HepG2 (cell line): ENCODE results near the gene ANG. TPM values are rescaled to one million over a fixed set of nuclear protein-coding genes. Genes with fewer than 3 reads are reported as not detected.
A peak's percentile ranks its signal among the peaks of the same experiment; 100 is the strongest.

Experiments used
- AKAP8 ChIP-seq: sonication (generic); formaldehyde crosslinking; IDR thresholded peaks from 2 replicates; pipeline ENCODE4 v1.5.1; 2020; ENCODE audit warnings: mild to moderate bottlenecking, missing genetic modification reagents
- CBX2 ChIP-seq, 2 experiments: fragments of 200-600 bp in 1 of 2; sonication (generic); formaldehyde crosslinking in 1 of 2; IDR thresholded peaks; 2 replicates each; pipeline versions ENCODE4 v1.7.0 to v1.8.1; 2018 to 2022; ENCODE audit warnings: low read depth in 2 of 2, low read length in 1 of 2, mild to moderate bottlenecking in 1 of 2, missing genetic modification reagents in 1 of 2
- MBD4 ChIP-seq: IDR thresholded peaks from 2 replicates; pipeline ENCODE4 v1.6.1; 2012; ENCODE audit warnings: low read length, inconsistent platforms, borderline replicate concordance
- MIER2 ChIP-seq: IDR thresholded peaks from 2 replicates; pipeline ENCODE4 v1.6.1; 2016; ENCODE audit warnings: missing biosample characterization, missing genetic modification reagents
- MLLT10 ChIP-seq: sonication (generic); formaldehyde crosslinking; IDR thresholded peaks from 2 replicates; pipeline ENCODE4 v1.4.0; 2020; ENCODE audit warnings: missing genetic modification reagents
- POGZ ChIP-seq: sonication (generic); formaldehyde crosslinking; IDR thresholded peaks from 2 replicates; pipeline ENCODE4 v1.4.0; 2020; ENCODE audit warnings: mild to moderate bottlenecking, missing genetic modification reagents
- PRPF4 ChIP-seq: fragments of 200-400 bp; formaldehyde crosslinking; IDR thresholded peaks from 2 replicates; pipeline ENCODE4 v1.6.1; 2016; ENCODE audit warnings: low read length, low read depth; ENCODE audit not compliant: poor library complexity, severe bottlenecking
- RCOR2 ChIP-seq: IDR thresholded peaks from 2 replicates; pipeline ENCODE4 v1.6.1; 2016; ENCODE audit warnings: missing biosample characterization, missing genetic modification reagents
- SNAPC4 ChIP-seq: sonication (generic); formaldehyde crosslinking; IDR thresholded peaks from 2 replicates; pipeline ENCODE4 v1.4.0; 2020; ENCODE audit warnings: mild to moderate bottlenecking, missing genetic modification reagents
- SSRP1 ChIP-seq: IDR thresholded peaks from 2 replicates; pipeline ENCODE4 v1.6.1; 2016; ENCODE audit warnings: control low read depth
- ZBTB20 ChIP-seq: sonication (generic); formaldehyde crosslinking; IDR thresholded peaks from 2 replicates; pipeline ENCODE4 v1.8.1; 2023; ENCODE audit warnings: missing genetic modification reagents, low read depth, mild to moderate bottlenecking, borderline replicate concordance
- ZMYM3 ChIP-seq: sonication (generic); formaldehyde crosslinking; IDR thresholded peaks from 2 replicates; pipeline ENCODE4 v1.5.1; 2020; ENCODE audit warnings: mild to moderate bottlenecking, missing genetic modification reagents
- ZNF460 ChIP-seq: sonication (generic); formaldehyde crosslinking; IDR thresholded peaks from 2 replicates; pipeline ENCODE4 v1.5.1; 2020; ENCODE audit warnings: missing genetic modification reagents, mild to moderate bottlenecking, borderline replicate concordance
- ZNF746 ChIP-seq: sonication (generic); formaldehyde crosslinking; IDR thresholded peaks from 2 replicates; pipeline ENCODE4 v1.8.0; 2022; ENCODE audit warnings: mild to moderate bottlenecking, missing genetic modification reagents
- ZNF782 ChIP-seq: sonication (generic); formaldehyde crosslinking; IDR thresholded peaks from 2 replicates; pipeline ENCODE4 v1.4.0; 2020; ENCODE audit warnings: missing genetic modification reagents, mild to moderate bottlenecking, borderline replicate concordance
- ZNF850 ChIP-seq: sonication (generic); formaldehyde crosslinking; conservative IDR thresholded peaks from 2 replicates; pipeline ENCODE4 v1.9.0; 2021; ENCODE audit warnings: mild to moderate bottlenecking, missing genetic modification reagents
- polyA plus RNA-seq, 8 experiments: library from polyadenylated mRNA; depleted of rRNA in 3 of 8; stranded (reverse) in 7 of 8; unstranded in 1 of 8; fragments of >200 nt; fragmentation: Illumina TruSeq in 4 of 8; extraction: Trizol in 4 of 8; gene quantifications; 2 replicates each; pipeline versions ENCODE4 v1.2.1 to v1.2.3, GENCODE V29; 2011 to 2016; ENCODE audit warnings: low read depth in 4 of 8, missing spikeins in 1 of 8, mixed read lengths in 1 of 8; ENCODE audit not compliant: insufficient read depth in 1 of 8
- total RNA-seq, 5 experiments: library from RNA; depleted of rRNA; stranded (reverse); fragments of >200 nt; fragmentation: Illumina TruSeq; extraction: Trizol; gene quantifications; 2 replicates each; pipeline ENCODE4 v1.2.3, GENCODE V29; 2016; ENCODE audit warnings: low read depth in 1 of 5
- TF ChIP-seq, protein P1 (sequence below): sonication (generic); formaldehyde crosslinking; IDR thresholded peaks from 2 replicates; pipeline ENCODE4 v1.5.0; 2020; ENCODE audit warnings: missing genetic modification reagents
- TF ChIP-seq, protein P2 (sequence below): IDR thresholded peaks from 2 replicates; pipeline ENCODE4 v1.6.1; 2012; ENCODE audit warnings: inconsistent platforms
- TF ChIP-seq, protein P3 (sequence below): sonication (generic); formaldehyde crosslinking; IDR thresholded peaks from 2 replicates; pipeline ENCODE4 v1.5.1; 2020; ENCODE audit warnings: missing genetic modification reagents, mild to moderate bottlenecking, borderline replicate concordance
- TF ChIP-seq, protein P4 (sequence below): IDR thresholded peaks from 2 replicates; pipeline ENCODE4 v1.6.1; 2016; ENCODE audit warnings: missing compliant biosample characterization, missing genetic modification reagents, borderline replicate concordance

The ANG gene
- total and polyA plus RNA-seq, 2 of the 13 experiments (the other 11 are each of a cell fraction or from before 2014, with no cell fraction given) = 83.6 to 401 TPM

DNA sequence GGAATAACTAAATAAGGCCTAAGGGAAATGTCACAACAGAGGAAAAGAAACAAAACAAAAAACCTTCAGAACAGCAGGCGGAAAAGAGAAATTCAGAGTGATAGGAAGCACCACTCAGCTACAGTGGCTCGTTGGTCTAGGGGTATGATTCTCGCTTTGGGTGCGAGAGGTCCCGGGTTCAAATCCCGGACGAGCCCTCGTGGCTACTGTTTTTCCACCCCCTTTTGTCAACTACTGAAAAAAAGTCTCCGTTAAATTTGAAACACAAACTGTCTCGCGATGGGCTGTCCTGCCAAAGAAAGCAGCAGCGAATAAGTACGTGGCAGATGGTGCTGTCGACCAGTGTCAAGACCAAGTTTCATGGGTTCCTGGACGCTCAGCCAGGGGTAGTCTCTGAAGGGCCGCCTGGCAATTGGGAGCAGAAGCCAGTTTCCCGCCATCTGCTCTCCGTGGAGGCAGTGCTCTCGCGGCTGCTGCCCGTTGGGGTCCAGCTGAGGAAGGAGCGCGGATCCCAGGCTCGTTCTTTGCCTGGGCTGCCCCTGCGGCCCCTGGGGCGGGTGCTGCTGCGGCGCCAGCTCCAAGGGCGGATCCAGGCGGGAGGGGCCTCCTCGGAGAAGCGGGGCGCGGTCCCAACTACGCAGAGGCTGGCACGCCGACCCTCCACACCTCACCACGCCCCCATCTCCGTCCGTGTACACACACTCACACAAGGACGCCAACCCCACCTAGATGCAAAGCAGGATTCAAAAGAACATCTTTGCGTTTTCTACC is 4.5 kb upstream of the ANG start, which contains the start of gene RNASE4 (continued):
- TF ChIP-seq RCOR2 (CRISPR knock-in tag) = peak; percentile 89
- TF ChIP-seq, protein P1, sequence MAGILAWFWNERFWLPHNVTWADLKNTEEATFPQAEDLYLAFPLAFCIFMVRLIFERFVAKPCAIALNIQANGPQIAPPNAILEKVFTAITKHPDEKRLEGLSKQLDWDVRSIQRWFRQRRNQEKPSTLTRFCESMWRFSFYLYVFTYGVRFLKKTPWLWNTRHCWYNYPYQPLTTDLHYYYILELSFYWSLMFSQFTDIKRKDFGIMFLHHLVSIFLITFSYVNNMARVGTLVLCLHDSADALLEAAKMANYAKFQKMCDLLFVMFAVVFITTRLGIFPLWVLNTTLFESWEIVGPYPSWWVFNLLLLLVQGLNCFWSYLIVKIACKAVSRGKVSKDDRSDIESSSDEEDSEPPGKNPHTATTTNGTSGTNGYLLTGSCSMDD (CRISPR knock-in tag) = no peak
- TF ChIP-seq, protein P2, sequence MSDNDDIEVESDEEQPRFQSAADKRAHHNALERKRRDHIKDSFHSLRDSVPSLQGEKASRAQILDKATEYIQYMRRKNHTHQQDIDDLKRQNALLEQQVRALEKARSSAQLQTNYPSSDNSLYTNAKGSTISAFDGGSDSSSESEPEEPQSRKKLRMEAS = no peak
- peak; percentile 90 for TF ChIP-seq PRPF4
- no peak for TF ChIP-seq ZNF850 (CRISPR knock-in tag)
- TF ChIP-seq AKAP8 (CRISPR knock-in tag) = no peak
- peak; percentile 7; the same call in 1 of the 2 replicates for TF ChIP-seq SSRP1 (CRISPR knock-in tag)
- no peak for TF ChIP-seq MBD4
- TF ChIP-seq ZNF782 = 0 out of 2 replicates have a peak, but pooled peaks have one; percentile 18
- TF ChIP-seq, protein P3, sequence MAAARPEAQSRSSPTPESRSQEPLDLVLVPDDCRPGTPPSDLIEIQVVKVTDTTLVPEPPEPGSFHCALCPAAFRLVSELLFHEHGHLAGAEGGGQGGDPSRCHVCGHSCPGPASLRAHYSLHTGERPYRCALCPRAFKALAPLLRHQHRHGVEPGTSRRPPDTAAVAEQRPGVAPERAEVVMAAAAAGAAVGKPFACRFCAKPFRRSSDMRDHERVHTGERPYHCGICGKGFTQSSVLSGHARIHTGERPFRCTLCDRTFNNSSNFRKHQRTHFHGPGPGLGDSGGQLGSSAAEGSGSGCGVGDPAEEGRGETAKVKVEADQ (CRISPR knock-in tag) = no peak; the same call in 1 of the 2 replicates
- peak; percentile 15; the same call in 1 of the 2 replicates for TF ChIP-seq ZBTB20 (CRISPR knock-in tag)
- TF ChIP-seq ZNF460 (CRISPR knock-in tag) = no peak; the same call in 1 of the 2 replicates
- no peak for TF ChIP-seq MLLT10 (CRISPR knock-in tag)
- no peak for TF ChIP-seq SNAPC4 (CRISPR knock-in tag)
- peak; percentile 73 for TF ChIP-seq POGZ
- no peak for TF ChIP-seq CBX2 (IDR thresholded peaks at IDR 0.05; ENCODE audit: low read depth, low read length)
- TF ChIP-seq CBX2 (CRISPR knock-in tag; IDR thresholded peaks at IDR 0.05; ENCODE audit: low read depth) = no peak
- TF ChIP-seq MIER2 = 0 out of 2 replicates have a peak, but pooled peaks have one; percentile 35
- TF ChIP-seq ZMYM3 = no peak; the same call in 1 of the 2 replicates
- TF ChIP-seq ZNF746 (CRISPR knock-in tag) = peak; percentile 51
- TF ChIP-seq, protein P4, sequence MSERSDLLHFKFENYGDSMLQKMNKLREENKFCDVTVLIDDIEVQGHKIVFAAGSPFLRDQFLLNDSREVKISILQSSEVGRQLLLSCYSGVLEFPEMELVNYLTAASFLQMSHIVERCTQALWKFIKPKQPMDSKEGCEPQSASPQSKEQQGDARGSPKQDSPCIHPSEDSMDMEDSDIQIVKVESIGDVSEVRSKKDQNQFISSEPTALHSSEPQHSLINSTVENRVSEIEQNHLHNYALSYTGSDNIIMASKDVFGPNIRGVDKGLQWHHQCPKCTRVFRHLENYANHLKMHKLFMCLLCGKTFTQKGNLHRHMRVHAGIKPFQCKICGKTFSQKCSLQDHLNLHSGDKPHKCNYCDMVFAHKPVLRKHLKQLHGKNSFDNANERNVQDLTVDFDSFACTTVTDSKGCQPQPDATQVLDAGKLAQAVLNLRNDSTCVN (CRISPR knock-in tag) = peak; percentile 84
